Thyroid gland (tissue), 4 donors: ENCODE measurements around the gene SLC8A2. TPM values are rescaled to one million over a fixed set of nuclear protein-coding genes. Genes with fewer than 3 reads are reported as not detected.

Experiments used
- DNase-seq, 2 donors: peaks; one replicate each; pipeline ENCODE4 v3.0.0-alpha.2; 2019
- H3K27ac ChIP-seq, 3 donors: fragments of 200-600 bp; sonication (generic); 1 replicate in 2 of 3; 2 replicates in 1 of 3; pipeline ENCODE4 v1.5.1; 2016 to 2019; ENCODE audit warnings: mild to moderate bottlenecking in 1 of 3, moderate library complexity in 1 of 3
- H3K27me3 ChIP-seq: fragments of 200-600 bp; sonication (generic); one replicate; pipeline ENCODE4 v1.5.1; 2019
- H3K36me3 ChIP-seq, 2 donors: fragments of 200-600 bp; sonication (generic); one replicate each; pipeline ENCODE4 v1.5.1; 2016 to 2019
- H3K4me1 ChIP-seq, 2 donors: fragments of 200-600 bp; sonication (generic); one replicate each; pipeline ENCODE4 v1.5.1; 2017 to 2019
- H3K4me3 ChIP-seq, 3 donors: fragments of 200-600 bp; sonication (generic); replicated peaks in 1 of 3; 1 replicate in 2 of 3; 2 replicates in 1 of 3; pipeline ENCODE4 v1.5.1; 2016; ENCODE audit warnings: mild to moderate bottlenecking in 1 of 3
- H3K9me3 ChIP-seq: fragments of 200-600 bp; sonication (generic); one replicate; pipeline ENCODE4 v1.5.1; 2017
- POLR2A ChIP-seq, 2 donors: fragments of 450-650 bp; IDR thresholded peaks; one replicate each; pipeline ENCODE4 v1.6.1; 2017; ENCODE audit warnings: antibody characterized with exemption in 2 of 2, mild to moderate bottlenecking in 2 of 2, moderate library complexity in 1 of 2
- WGBS, 2 donors: methylation state at CpG; one replicate each; pipeline ENCODE4 v1.1.5; 2017; 5-methylcytosine and 5-hydroxymethylcytosine counted together
- intact Hi-C: fragments of 100-400 bp; cut with DNase I; formaldehyde crosslinking; loops from one replicate; pipeline ENCODE4 v1.15.1; 2023
- total RNA-seq, 4 donors: library from RNA; depleted of rRNA; stranded (reverse); fragments of >200 nt; gene quantifications; one replicate each; pipeline ENCODE4 v1.2.3, GENCODE V29; 2016
- TF ChIP-seq, protein P1 (sequence below), 6 experiments: fragments of 200-600 bp in 3 of 6; fragments of 450-650 bp in 3 of 6; sonication (generic) in 3 of 6; IDR thresholded peaks; one replicate each; pipeline ENCODE4 v1.5.1; 2016 to 2019; ENCODE audit warnings: antibody characterized with exemption in 6 of 6, mild to moderate bottlenecking in 2 of 6, inconsistent platforms in 1 of 6, moderate library complexity in 1 of 6

SLC8A2 gene
- total RNA-seq, 4 donors from 2014 or later = 0.29 to 0.59 TPM; not detected in 2

DNA sequence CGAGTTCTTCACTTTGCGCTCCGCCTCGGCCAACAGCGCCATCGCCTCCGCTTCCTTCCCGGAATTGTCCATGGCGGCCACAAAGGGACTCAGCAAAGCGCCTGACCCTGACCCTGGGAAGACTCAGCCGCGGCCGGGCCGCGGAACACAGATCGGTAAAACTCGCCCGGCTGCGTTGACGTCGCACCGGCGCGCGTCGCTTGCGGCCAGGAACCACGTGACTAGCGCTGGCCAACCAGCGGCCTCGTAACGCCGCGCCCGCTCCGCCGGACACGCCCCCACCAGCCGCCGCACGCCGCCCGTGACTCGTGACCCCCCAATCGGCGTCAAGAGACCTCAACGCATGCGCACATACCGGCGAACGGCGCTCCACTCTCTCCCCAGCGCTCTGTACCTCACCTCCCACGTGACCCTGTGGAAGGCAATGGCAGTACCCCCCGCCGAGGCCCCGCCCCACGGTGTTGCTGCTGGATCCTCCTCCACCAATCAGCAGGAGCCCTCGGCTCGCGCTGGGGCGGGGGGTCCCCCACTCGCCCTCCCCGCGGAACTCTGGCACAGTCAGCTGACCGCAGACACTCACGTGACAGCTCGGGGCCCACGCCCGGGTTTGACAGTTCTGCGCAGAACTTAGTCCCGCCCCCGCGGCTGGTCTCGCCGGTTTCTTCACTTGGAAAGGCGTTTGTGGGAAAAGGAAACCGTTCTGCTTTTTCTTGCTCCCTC lies 43.3 kb upstream of the SLC8A2 start, which contains the start of gene NAPA:
Gene NAPA, minus strand, starts transcription at position 195 of the 720 bp plus-strand sequence. Its CDS starts 123 bp downstream, at position 72.
- 1 to 2% methylated on average over 17 to 54 of the region's 78 CpGs for WGBS, 2 donors
- intact Hi-C loops = loop anchor here (10.0 kb wide), 1 partner anchor 80 kb away; no protein-coding TSS in a partner anchor
- Histone ChIP-seq H3K36me3 (no peaks in the 10 kb centered on the region), H3K27ac (peak within 1 kb of the TSS; percentile 85 to 94 (median 92)), H3K4me3 (peak within 1 kb of the TSS; percentile 68 to 100 (median 70)), H3K27me3 (no peaks in the 10 kb centered on the region), H3K4me1 (peaks cover 41 to 43% of the 10 kb centered on the region in 2 donors), H3K9me3 (no peaks in the 10 kb centered on the region)
- TF ChIP-seq, protein P1, sequence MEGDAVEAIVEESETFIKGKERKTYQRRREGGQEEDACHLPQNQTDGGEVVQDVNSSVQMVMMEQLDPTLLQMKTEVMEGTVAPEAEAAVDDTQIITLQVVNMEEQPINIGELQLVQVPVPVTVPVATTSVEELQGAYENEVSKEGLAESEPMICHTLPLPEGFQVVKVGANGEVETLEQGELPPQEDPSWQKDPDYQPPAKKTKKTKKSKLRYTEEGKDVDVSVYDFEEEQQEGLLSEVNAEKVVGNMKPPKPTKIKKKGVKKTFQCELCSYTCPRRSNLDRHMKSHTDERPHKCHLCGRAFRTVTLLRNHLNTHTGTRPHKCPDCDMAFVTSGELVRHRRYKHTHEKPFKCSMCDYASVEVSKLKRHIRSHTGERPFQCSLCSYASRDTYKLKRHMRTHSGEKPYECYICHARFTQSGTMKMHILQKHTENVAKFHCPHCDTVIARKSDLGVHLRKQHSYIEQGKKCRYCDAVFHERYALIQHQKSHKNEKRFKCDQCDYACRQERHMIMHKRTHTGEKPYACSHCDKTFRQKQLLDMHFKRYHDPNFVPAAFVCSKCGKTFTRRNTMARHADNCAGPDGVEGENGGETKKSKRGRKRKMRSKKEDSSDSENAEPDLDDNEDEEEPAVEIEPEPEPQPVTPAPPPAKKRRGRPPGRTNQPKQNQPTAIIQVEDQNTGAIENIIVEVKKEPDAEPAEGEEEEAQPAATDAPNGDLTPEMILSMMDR (IDR thresholded peaks at IDR 0.05) = peak in 1 of 6 experiments; percentile 97
- TF ChIP-seq POLR2A (IDR thresholded peaks at IDR 0.05) = peak; percentile 62 to 91
- peak; percentile 100 for DNase-seq

DNA sequence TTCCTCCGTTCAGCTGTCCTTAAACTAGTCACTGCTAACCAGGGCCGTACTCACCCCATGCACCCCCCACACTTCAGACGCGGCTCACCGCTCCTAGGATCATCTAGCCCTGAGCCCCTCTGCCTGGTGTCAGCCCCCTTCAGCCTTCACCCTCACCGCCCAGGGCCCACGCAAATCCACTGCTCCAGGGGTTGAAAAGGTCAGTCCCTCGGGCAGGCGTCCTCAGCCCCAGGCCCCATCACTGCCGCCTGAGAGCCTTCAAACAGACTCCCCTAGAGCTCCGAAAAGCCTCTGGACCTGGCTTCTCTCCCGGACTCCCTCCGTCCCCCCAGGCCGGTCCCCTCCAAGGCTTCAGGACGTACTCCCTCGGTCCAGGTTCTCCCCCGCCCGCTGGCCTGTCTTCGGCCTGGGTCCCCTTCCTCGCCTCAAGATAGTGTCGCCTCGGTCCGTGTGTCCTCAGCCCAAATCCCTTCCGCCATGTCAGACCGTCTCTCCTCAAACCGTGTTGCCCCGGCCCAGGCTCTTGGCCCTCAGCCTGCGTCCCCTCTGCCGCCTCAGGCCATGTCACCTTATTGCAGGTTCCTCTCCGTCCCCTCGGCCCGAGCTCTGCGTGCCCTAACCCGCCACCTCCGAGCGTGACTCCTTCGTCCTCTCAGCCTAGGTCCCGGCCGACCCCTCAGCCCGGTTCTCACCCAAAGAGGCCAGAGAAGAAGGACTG lies 42.6 kb upstream of the SLC8A2 start:
- 4 to 19% methylated on average over 9 to 39 of the region's 40 CpGs for WGBS, 2 donors
- H3K27ac ChIP-seq = peak overlapping the region; percentile 85 to 94 (median 92)
- no peaks in the 10 kb centered on the region for H3K36me3 ChIP-seq
- peak in 1 of 2 donors; percentile 31 for DNase-seq
- no peaks in the 10 kb centered on the region for H3K9me3 ChIP-seq
- peak overlapping the region; percentile 68 to 100 (median 70) for H3K4me3 ChIP-seq
- H3K27me3 ChIP-seq = no peaks in the 10 kb centered on the region
- intact Hi-C loops = loop anchor here (10.0 kb wide), 1 partner anchor 80 kb away; no protein-coding TSS in a partner anchor
- TF ChIP-seq, protein P1 (IDR thresholded peaks at IDR 0.05) = no peak
- TF ChIP-seq POLR2A (IDR thresholded peaks at IDR 0.05) = no peak
- peaks cover 48 to 50% of the 10 kb centered on the region in 2 donors for H3K4me1 ChIP-seq

DNA sequence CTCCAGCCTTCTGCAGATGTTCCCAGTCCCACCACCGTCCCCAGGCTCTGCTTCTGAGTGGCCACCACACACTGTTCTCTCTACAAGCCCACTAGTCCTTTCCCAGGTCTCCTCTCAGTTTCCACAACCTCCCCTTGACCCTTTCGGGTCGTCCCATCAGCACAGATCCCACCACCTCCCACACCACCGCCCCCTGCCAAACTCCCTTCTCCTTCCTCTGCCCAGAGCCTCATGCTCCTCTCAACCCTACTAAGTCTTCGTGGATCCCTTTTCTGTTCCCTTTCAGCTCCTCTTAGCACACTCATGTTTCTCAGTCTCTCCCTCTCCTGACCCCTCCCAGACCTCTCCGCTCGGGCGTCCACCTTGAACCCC lies 41.2 kb upstream of the SLC8A2 start:
- Histone ChIP-seq H3K27ac (peak overlapping the region; percentile 33 to 92 (median 75)), H3K9me3 (no peaks in the 10 kb centered on the region), H3K27me3 (no peaks in the 10 kb centered on the region), H3K4me3 (peak overlapping the region in 1 of 3 donors; percentile 15), H3K4me1 (peaks cover 58 to 62% of the 10 kb centered on the region in 2 donors), H3K36me3 (no peaks in the 10 kb centered on the region)
- no peak for DNase-seq
- TF ChIP-seq POLR2A (IDR thresholded peaks at IDR 0.05) = no peak
- TF ChIP-seq, protein P1 (IDR thresholded peaks at IDR 0.05) = no peak
- intact Hi-C loops = loop anchor here (10.0 kb wide), 1 partner anchor 78 kb away; no protein-coding TSS in a partner anchor
- WGBS, 2 donors = 72 to 78% methylated on average over 8 of the region's 8 CpGs

DNA sequence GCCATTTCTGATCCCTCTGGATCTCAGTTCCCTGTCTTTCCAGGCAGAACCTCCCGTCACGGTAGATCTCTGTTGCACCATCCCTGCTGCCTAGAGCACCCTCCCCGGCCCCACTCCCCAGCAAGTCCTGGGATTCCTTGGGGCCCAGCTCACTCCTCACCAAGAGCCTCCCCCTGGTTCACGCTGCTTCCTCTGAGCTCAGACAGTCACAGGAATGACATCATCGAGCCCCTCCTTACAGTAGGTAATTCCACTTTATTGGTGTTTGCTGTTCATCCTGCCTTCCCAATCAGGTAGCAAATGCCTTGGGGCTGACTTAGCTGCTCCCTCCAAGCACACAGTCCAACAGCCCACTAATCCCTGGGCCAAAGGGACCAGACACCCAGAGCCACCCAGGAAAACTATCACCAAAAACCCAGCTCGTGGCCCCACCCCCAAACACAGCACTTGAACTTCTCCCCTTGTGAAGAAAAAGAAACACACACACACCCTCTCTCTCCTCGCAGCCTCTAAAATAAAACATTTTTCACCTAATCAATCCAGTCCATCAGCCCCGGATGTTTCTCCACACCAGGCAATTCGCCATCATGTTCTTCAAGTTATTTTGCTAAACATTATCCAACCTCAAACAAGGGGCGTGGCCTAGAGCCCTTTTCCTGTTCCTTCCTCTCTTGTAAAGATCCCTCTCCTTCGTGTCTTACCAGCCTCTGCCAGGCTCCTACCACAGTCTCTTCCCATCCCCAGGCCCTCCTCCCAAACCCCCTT lies 40.7 kb upstream of the SLC8A2 start:
- intact Hi-C loops = loop anchor here (10.0 kb wide), 1 partner anchor 78 kb away; no protein-coding TSS in a partner anchor
- H3K4me3 ChIP-seq = peak overlapping the region in 1 of 3 donors; percentile 15
- H3K4me1 ChIP-seq = peaks cover 64 to 68% of the 10 kb centered on the region in 2 donors
- no peaks in the 10 kb centered on the region for H3K36me3 ChIP-seq
- no peaks in the 10 kb centered on the region for H3K27me3 ChIP-seq
- H3K27ac ChIP-seq = peak overlapping the region; percentile 33 to 92 (median 75)
- DNase-seq = peak; percentile 45 to 57
- H3K9me3 ChIP-seq = no peaks in the 10 kb centered on the region
- WGBS, 2 donors = 57 to 66% methylated on average over 11 of the region's 11 CpGs
- TF ChIP-seq, protein P1 (IDR thresholded peaks at IDR 0.05) = no peak
